ENCODE data around the gene SRSF8.

- no peak for TF ChIP-seq POLR2A (IDR thresholded peaks at IDR 0.05; ENCODE audit: low read depth, low read length)
- no peak for TF ChIP-seq TAF1 (IDR thresholded peaks at IDR 0.05; ENCODE audit: low read depth, low read length)
- no peak for TF ChIP-seq POLR2AphosphoS5 (IDR thresholded peaks at IDR 0.05; ENCODE audit: low read depth, low read length)
- TF ChIP-seq PAX5 (IDR thresholded peaks at IDR 0.05; ENCODE audit: insufficient read depth, low read length, severe bottlenecking): no peak
- no peak for TF ChIP-seq POU2F2 (IDR thresholded peaks at IDR 0.05; ENCODE audit: low read depth, low read length)
- no peak for TF ChIP-seq SPI1 (IDR thresholded peaks at IDR 0.05; ENCODE audit: low read depth, low read length)
These were observed 25.0 kb downstream of the SRSF8 start for GRCh38 chr11:95091663-95092180.

Measured in GM12891 (cell line).